GM12873 (cell line): ENCODE measurements around the gene TBX5.

Source experiments
- TF ChIP-seq, protein P1 (sequence below): IDR thresholded peaks from 2 replicates; pipeline ENCODE4 v1.5.1; 2012; ENCODE audit warnings: low read depth, mild to moderate bottlenecking, moderate library complexity, low read length, control low read depth; ENCODE audit not compliant: insufficient read depth; ENCODE audit errors: missing control alignments

The TBX5 gene

DNA sequence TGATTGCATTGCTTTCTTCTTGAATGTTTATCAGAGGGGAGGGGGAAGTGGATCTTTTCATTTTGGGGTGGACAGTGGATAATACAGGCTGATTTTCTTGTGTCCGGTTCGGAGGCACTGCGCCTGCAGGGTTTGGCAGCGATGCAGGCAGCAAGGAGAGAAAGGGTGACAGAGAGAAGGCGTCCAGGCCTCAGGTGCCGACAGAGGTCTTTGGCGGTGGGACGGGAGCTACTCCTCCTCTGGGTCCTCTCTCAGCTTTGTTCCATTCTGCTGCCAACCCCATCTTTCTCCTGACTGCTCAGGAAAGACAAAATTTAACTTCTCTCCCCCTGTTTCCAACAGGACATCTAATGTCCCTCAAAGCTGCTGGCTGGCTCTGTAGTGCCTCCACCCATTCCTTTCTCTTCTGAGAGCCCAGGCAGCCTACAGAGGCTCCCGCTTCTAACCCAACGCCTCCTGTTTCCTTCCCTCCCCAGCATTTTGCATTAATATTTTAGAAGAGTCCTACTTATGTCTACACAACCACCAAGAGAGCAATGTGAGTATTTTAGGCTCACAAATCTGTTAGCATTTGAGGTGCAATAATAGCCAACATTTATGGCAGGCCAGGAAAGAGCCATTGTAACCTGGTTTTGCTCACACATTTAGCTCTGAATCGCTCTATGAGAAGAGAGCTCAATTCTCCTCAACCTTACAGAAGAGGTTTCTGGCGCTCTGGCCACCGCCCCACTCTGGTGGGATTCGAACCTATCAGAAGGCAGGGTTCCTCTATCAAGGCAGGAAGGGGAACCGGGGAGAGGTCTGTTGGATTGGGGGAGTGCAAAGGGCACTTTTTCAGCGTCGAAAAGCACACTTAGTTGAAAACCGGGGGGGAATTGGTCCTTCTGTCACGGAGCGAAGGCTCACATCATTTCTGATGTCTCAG, 7.1 kb upstream of the TBX5 start:
- TF ChIP-seq, protein P1, sequence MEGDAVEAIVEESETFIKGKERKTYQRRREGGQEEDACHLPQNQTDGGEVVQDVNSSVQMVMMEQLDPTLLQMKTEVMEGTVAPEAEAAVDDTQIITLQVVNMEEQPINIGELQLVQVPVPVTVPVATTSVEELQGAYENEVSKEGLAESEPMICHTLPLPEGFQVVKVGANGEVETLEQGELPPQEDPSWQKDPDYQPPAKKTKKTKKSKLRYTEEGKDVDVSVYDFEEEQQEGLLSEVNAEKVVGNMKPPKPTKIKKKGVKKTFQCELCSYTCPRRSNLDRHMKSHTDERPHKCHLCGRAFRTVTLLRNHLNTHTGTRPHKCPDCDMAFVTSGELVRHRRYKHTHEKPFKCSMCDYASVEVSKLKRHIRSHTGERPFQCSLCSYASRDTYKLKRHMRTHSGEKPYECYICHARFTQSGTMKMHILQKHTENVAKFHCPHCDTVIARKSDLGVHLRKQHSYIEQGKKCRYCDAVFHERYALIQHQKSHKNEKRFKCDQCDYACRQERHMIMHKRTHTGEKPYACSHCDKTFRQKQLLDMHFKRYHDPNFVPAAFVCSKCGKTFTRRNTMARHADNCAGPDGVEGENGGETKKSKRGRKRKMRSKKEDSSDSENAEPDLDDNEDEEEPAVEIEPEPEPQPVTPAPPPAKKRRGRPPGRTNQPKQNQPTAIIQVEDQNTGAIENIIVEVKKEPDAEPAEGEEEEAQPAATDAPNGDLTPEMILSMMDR, result no peak

DNA sequence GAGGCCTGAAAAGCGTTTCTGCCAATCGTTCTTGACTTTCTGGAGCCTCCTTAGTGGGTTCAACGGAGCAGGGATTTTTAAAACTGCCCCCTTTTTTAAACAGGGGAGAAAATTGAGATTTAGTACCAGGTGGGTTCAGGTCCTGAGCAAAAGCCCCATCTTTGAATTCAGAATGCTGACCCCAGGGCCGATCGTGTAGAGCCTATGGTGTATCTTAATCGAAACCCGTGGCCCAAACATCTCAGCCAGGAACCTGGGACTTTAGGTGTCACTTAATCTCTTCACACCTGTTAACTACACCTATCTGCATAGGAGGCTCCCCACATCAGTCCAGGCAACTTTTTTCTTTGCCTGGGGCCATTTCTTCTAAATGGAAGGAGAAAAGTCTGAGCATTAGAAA, 6.4 kb upstream of the TBX5 start:
- TF ChIP-seq, protein P1, result no peak

DNA sequence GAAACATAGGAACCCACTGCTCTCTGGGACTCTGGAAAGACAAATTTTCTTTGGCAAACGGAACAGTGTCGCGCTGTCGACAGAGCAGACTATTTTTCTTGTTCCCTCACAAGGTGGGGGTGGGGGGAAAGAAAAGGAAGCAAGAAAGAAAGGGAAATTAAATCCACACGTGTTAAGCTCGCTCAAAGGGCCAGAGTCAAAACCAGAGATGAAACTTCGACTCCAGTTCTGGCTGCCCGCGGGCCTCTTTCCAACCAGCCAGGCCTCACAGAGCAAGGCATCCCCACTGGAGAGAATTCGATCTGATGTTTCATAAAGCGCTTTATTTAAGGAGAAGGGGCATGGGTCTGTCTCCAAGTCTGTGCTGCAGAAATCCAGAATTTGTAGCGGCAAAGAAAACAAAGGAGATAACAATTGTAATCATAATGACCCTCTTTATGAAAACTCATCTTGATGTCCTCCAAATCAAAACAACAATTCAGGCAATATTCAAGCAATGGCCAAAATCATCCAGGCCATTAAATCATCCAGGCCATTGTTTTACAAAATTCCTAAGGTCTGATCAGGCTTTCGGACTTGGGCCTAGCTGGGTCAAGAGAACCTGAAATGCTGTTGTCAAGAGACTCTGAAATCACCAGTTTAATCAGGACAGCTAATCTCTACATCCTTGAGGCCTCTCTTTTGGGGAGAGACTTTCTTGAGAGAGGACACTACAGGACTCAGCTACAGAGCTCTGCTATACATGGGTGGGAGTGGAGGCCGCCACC, 5.3 kb upstream of the TBX5 start:
- TF ChIP-seq, protein P1, result no peak

DNA sequence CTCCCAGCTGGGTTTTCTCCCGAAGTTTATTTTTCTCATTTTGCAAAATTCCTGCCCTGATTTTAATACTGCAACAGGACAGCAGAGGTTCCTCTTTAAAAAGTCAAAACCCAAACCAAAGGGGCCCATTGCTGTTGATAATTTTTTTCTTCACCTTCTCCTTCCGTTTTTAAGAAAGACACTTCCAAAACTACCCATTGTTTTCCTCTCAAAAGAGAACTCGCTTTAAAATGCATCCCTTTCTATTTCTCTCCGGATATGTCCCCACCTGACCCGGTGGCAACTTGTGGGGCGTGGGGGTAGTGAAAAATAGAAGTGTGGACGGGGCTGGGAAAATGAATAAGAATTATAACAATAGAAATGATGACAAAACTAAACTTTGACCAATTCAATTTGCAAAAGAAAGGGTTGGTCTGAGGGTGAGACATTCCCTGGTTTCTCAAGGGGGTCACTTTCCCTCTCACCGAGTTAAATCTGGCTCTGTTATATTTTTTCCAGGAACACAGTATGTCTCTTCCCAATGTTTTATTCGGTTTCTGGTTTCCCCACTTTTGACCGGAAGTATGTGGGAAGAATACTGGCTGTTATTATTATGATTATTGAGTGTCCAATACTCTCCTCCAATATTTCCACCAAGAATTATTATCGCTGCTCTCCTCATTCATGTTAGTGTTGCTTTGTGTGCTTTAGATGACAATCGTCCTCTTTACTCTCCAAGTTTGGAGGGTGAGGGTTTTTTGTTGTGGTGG, 4.1 kb upstream of the TBX5 start:
- TF ChIP-seq, protein P1, result no peak

DNA sequence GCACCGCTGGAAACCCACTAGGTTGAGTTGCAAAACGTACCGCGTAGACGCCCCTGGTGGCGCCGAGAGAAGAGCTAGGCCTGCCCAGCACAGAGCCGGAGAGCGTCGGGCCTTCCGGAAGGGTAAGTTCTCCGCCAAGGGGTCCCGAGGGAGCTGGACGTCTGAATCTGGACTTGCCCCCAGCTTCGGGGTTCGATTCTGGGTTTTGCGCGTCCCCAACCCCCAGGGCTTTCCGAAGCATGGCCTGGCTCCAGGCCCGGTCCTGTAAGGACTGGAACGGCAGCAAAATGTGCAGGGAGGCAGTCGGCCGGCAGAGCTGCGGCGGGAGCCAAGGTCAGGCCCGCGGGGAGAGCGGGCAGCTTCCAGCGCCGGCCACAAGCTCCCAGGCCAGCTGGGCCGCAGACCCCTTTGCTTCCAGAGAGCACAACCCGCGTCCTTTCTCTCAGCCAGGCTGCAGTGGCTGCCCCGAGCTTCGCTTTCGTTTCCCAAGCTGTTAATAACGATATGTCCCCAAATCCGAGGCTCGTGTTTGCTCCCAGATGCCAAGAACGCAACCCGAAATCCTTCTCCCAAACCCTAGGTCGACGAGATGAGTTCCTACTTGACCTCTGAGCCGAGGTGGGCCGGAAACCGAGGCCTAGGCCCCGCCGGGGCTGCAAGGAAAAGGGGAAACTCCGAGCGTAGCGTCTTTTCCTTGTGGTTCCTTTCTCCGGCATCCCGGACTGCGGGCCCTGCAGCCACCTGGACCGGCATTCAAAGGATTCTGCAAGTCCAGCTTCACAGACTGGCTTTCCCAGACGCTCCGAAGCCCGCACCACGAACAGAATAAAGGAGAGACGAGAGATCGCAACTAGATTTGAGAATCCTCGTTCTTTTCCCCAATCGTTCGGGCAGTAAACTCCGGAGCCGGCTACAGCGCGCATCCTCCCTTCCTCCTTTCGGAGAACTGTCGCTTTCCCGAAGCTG, 3.2 kb upstream of the TBX5 start:
- TF ChIP-seq, protein P1, result no peak

DNA sequence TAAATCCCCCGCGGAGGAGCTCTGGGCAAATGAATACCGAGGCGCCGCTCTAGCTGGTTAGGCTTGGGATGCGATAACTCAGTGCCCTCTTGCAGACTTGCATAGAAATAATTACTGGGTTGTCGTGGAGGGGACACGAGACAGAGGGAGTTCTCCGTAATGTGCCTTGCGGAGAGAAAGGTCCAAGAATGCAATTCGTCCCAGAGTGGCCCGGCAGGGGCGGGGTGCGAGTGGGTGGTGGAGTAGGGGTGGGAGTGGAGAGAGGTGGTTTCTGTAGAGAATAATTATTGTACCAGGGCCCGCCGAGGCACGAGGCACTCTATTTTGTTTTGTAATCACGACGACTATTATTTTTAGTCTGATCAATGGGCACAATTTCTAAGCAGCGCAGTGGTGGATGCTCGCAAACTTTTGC, 2.5 kb upstream of the TBX5 start:
- TF ChIP-seq, protein P1, result no peak
